GM23338 (cell line): Measurements from ENCODE around the gene CNNM4. TPM values are rescaled to one million over a fixed set of nuclear protein-coding genes. Genes with fewer than 3 reads are reported as not detected.
A peak's percentile ranks its signal among the peaks of the same experiment; 100 is the strongest.

Experiments used
- ATAC-seq: fragments of 200-7000 bp; cut with Tn5 transposase; 3 replicates; pipeline ENCODE4 v1.9.1; 2020
- DNase-seq: peaks from one replicate; pipeline ENCODE4 v3.0.0-alpha.2; 2015; ENCODE audit warnings: low spot score
- H2AFZ ChIP-seq: fragments of 200-600 bp; sonication (generic); 2 replicates; pipeline ENCODE4 v1.8.0; 2016; ENCODE audit warnings: antibody characterized with exemption, mild to moderate bottlenecking, moderate library complexity
- H3F3A ChIP-seq: fragments of 200-600 bp; sonication (generic); replicated peaks from 2 replicates; pipeline ENCODE4 v1.8.0; 2017; ENCODE audit warnings: antibody characterized with exemption, mixed run types, low read depth
- H3K27ac ChIP-seq: fragments of 200-600 bp; sonication (generic); 2 replicates; pipeline ENCODE4 v1.6.1; 2016; ENCODE audit warnings: low read depth
- H3K27me3 ChIP-seq: fragments of 200-600 bp; sonication (generic); 2 replicates; pipeline ENCODE4 v1.8.0; 2016; ENCODE audit warnings: mild to moderate bottlenecking, mixed run types, moderate library complexity; ENCODE audit not compliant: insufficient read depth
- H3K36me3 ChIP-seq: fragments of 200-600 bp; sonication (generic); 2 replicates; pipeline ENCODE4 v1.8.0; 2016; ENCODE audit warnings: mild to moderate bottlenecking; ENCODE audit not compliant: insufficient read depth
- H3K4me1 ChIP-seq: fragments of 200-600 bp; sonication (generic); 2 replicates; pipeline ENCODE4 v1.8.0; 2016; ENCODE audit warnings: mild to moderate bottlenecking, moderate library complexity; ENCODE audit not compliant: insufficient read depth
- H3K4me2 ChIP-seq: fragments of 200-600 bp; sonication (generic); 2 replicates; pipeline ENCODE4 v1.7.1; 2017; ENCODE audit warnings: mixed run types
- H3K4me3 ChIP-seq: fragments of 200-600 bp; sonication (generic); 2 replicates; pipeline ENCODE4 v1.6.1; 2016; ENCODE audit warnings: mixed run types
- H3K79me2 ChIP-seq: fragments of 200-600 bp; sonication (generic); replicated peaks from 2 replicates; pipeline ENCODE4 v1.8.0; 2017; ENCODE audit warnings: mild to moderate bottlenecking; ENCODE audit not compliant: insufficient read depth
- H3K9me2 ChIP-seq: fragments of 200-600 bp; sonication (generic); 2 replicates; pipeline ENCODE4 v1.8.0; 2017; ENCODE audit not compliant: insufficient read depth
- H4K20me1 ChIP-seq: fragments of 200-600 bp; sonication (generic); replicated peaks from 2 replicates; pipeline ENCODE4 v1.8.0; 2017; ENCODE audit warnings: mild to moderate bottlenecking; ENCODE audit not compliant: insufficient read depth
- H3K27ac Mint-ChIP-seq: 2 replicates; pipeline ENCODE4 v1.8.0; 2020; ENCODE audit warnings: inconsistent platforms, mild to moderate bottlenecking, moderate library complexity, mixed read lengths
- H3K27me3 Mint-ChIP-seq: 3 replicates; pipeline ENCODE4 v1.8.0; 2022; ENCODE audit warnings: low read depth, mild to moderate bottlenecking, moderate library complexity, mixed read lengths, inconsistent platforms; ENCODE audit not compliant: insufficient read depth, poor library complexity
- H3K36me3 Mint-ChIP-seq: 3 replicates; pipeline ENCODE4 v1.8.0; 2021; ENCODE audit warnings: low read depth, mild to moderate bottlenecking, inconsistent platforms, moderate library complexity, mixed read lengths
- H3K4me1 Mint-ChIP-seq: 3 replicates; pipeline ENCODE4 v1.8.0; 2020; ENCODE audit warnings: mild to moderate bottlenecking, inconsistent platforms, mixed read lengths
- H3K4me3 Mint-ChIP-seq: 3 replicates; pipeline ENCODE4 v1.8.0; 2021; ENCODE audit warnings: moderate library complexity, mild to moderate bottlenecking, inconsistent platforms, mixed read lengths
- H3K9me3 Mint-ChIP-seq: 3 replicates; pipeline ENCODE4 v1.8.0; 2020; ENCODE audit warnings: moderate library complexity, mild to moderate bottlenecking, inconsistent platforms, mixed read lengths
- EZH2 ChIP-seq: fragments of 200-600 bp; sonication (generic); IDR thresholded peaks from one replicate; pipeline ENCODE4 v1.8.0; 2017; ENCODE audit warnings: antibody characterized with exemption, mild to moderate bottlenecking, low read depth; ENCODE audit not compliant: unreplicated experiment
- JUNB ChIP-seq: IDR thresholded peaks from one replicate; pipeline ENCODE4 v1.6.1; 2016; ENCODE audit warnings: antibody characterized with exemption; ENCODE audit not compliant: unreplicated experiment
- NANOG ChIP-seq: IDR thresholded peaks from 2 replicates; pipeline ENCODE4 v1.6.1; 2016; ENCODE audit warnings: antibody characterized with exemption, borderline replicate concordance
- ZNF114 ChIP-seq: fragments of 250-450 bp; sonication (Bioruptor Pico); IDR thresholded peaks from 2 replicates; pipeline ENCODE4 v1.5.0; 2020; ENCODE audit warnings: mild to moderate bottlenecking, moderate library complexity
- polyA plus RNA-seq: library from polyadenylated mRNA; unstranded; fragments of >200 nt; fragmentation: Nextera tagmentation; extraction: Ambion mirVana; gene quantifications from 2 replicates; pipeline ENCODE4 v1.2.1, GENCODE V29; 2016
- total RNA-seq: library from RNA; depleted of rRNA; stranded (reverse); fragments of >200 nt; shearing (Covaris generic); gene quantifications from 2 replicates; pipeline ENCODE4 v1.2.3, GENCODE V29; 2014
- TF ChIP-seq, protein P1 (sequence below): IDR thresholded peaks from one replicate; pipeline ENCODE4 v1.6.1; 2018; ENCODE audit warnings: antibody characterized with exemption; ENCODE audit not compliant: unreplicated experiment
- TF ChIP-seq, protein P2 (sequence below): fragments of 250-450 bp; sonication (Bioruptor Pico); IDR thresholded peaks from 2 replicates; pipeline ENCODE4 v1.5.0; 2020; ENCODE audit warnings: mild to moderate bottlenecking, moderate library complexity
- TF ChIP-seq, protein P3 (sequence below): IDR thresholded peaks from 2 replicates; pipeline ENCODE4 v1.6.1; 2016; ENCODE audit warnings: antibody characterized with exemption

CNNM4 gene
- total and polyA plus RNA-seq, 2 experiments from 2014 or later = 2.9 to 12.9 TPM

DNA sequence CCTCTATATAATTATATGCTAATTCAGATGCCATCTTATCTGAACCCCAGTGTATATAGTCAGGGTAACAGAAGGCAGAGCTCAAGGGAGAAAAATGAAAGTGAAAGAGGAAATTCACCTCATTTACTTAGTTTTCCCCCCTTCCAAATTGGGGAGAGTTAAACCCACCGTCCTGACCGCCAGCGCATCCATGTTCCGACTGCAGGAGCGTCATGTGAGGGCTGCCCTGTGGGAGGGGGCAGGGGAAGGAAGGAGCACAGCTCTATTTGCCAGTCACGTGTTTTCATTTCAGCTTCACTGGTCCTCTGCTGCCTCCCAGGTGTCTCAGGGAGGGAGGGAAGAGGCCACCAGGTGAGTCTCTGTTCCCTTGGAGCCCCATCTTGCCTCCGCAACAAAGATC, 13.2 kb downstream of the CNNM4 start:
- H2AFZ ChIP-seq = no peak overlapping the region
- no peak overlapping the region for H3K4me2 ChIP-seq
- no peaks in the 10 kb centered on the region for H3K9me2 ChIP-seq
- Mint-ChIP-seq H3K27me3 (peaks cover 6% of the 10 kb centered on the region), H3K36me3 (no peaks in the 10 kb centered on the region), H3K27ac (no peak overlapping the region), H3K9me3 (0 out of 3 replicates have a peak, but pooled peaks cover 4% of the 10 kb centered on the region), H3K4me3 (no peak overlapping the region), H3K4me1 (peaks cover 16% of the 10 kb centered on the region)
- no peak overlapping the region for H3K27ac ChIP-seq
- H3K79me2 ChIP-seq = peaks cover 9% of the 10 kb centered on the region; the same call in 1 of the 2 replicates
- peak; percentile 51 for DNase-seq
- no peak overlapping the region for H3K4me3 ChIP-seq
- no peaks in the 10 kb centered on the region for H3K36me3 ChIP-seq
- no peak for TF ChIP-seq ZNF114 (CRISPR knock-in tag)
- no peak for TF ChIP-seq JUNB
- H4K20me1 ChIP-seq = no peaks in the 10 kb centered on the region; the same call in 1 of the 2 replicates
- H3K4me1 ChIP-seq = no peaks in the 10 kb centered on the region
- ATAC-seq = peak; percentile 57
- H3K27me3 ChIP-seq = no peaks in the 10 kb centered on the region
- no peaks in the 10 kb centered on the region for H3F3A ChIP-seq

DNA sequence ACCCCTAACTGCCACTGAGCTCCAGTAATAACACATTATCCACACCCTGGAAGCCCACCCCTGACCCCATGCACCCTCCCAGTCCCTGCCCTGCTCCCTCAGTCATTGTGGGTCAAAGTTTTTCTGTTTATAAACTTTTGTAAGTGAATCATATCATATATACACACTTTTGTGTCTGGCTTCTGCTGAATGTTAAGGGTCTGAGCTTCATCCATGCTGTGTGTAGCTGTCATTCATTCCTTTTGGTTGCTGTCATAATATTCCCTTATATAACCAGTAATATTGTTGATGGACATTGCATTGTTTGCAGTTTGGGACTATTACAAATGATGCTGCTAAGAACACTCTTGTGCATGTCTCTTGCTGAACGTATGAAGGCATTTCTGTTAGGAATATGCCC, 14.5 kb downstream of the CNNM4 start:
- no peak overlapping the region for H3K4me3 ChIP-seq
- no peak overlapping the region for H3K4me2 ChIP-seq
- H3K9me3 Mint-ChIP-seq = 0 out of 3 replicates have a peak, but pooled peaks cover 4% of the 10 kb centered on the region
- no peak overlapping the region for H3K27ac ChIP-seq
- H2AFZ ChIP-seq = no peak overlapping the region
- H4K20me1 ChIP-seq = no peaks in the 10 kb centered on the region; the same call in 1 of the 2 replicates
- no peak overlapping the region for H3K27ac Mint-ChIP-seq
- H3K4me3 Mint-ChIP-seq = no peak overlapping the region
- H3K36me3 ChIP-seq = no peaks in the 10 kb centered on the region
- H3K4me1 ChIP-seq = no peaks in the 10 kb centered on the region
- no peaks in the 10 kb centered on the region for H3F3A ChIP-seq
- peaks cover 12% of the 10 kb centered on the region for H3K4me1 Mint-ChIP-seq
- no peak for DNase-seq
- ATAC-seq = no peak
- H3K27me3 ChIP-seq = no peaks in the 10 kb centered on the region
- no peaks in the 10 kb centered on the region for H3K9me2 ChIP-seq
- peaks cover 3% of the 10 kb centered on the region for H3K27me3 Mint-ChIP-seq
- TF ChIP-seq, protein P1, sequence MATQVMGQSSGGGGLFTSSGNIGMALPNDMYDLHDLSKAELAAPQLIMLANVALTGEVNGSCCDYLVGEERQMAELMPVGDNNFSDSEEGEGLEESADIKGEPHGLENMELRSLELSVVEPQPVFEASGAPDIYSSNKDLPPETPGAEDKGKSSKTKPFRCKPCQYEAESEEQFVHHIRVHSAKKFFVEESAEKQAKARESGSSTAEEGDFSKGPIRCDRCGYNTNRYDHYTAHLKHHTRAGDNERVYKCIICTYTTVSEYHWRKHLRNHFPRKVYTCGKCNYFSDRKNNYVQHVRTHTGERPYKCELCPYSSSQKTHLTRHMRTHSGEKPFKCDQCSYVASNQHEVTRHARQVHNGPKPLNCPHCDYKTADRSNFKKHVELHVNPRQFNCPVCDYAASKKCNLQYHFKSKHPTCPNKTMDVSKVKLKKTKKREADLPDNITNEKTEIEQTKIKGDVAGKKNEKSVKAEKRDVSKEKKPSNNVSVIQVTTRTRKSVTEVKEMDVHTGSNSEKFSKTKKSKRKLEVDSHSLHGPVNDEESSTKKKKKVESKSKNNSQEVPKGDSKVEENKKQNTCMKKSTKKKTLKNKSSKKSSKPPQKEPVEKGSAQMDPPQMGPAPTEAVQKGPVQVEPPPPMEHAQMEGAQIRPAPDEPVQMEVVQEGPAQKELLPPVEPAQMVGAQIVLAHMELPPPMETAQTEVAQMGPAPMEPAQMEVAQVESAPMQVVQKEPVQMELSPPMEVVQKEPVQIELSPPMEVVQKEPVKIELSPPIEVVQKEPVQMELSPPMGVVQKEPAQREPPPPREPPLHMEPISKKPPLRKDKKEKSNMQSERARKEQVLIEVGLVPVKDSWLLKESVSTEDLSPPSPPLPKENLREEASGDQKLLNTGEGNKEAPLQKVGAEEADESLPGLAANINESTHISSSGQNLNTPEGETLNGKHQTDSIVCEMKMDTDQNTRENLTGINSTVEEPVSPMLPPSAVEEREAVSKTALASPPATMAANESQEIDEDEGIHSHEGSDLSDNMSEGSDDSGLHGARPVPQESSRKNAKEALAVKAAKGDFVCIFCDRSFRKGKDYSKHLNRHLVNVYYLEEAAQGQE = no peak
- no peak for TF ChIP-seq ZNF114 (CRISPR knock-in tag)
- TF ChIP-seq EZH2 = no peak
- TF ChIP-seq NANOG = no peak
- TF ChIP-seq, protein P2, sequence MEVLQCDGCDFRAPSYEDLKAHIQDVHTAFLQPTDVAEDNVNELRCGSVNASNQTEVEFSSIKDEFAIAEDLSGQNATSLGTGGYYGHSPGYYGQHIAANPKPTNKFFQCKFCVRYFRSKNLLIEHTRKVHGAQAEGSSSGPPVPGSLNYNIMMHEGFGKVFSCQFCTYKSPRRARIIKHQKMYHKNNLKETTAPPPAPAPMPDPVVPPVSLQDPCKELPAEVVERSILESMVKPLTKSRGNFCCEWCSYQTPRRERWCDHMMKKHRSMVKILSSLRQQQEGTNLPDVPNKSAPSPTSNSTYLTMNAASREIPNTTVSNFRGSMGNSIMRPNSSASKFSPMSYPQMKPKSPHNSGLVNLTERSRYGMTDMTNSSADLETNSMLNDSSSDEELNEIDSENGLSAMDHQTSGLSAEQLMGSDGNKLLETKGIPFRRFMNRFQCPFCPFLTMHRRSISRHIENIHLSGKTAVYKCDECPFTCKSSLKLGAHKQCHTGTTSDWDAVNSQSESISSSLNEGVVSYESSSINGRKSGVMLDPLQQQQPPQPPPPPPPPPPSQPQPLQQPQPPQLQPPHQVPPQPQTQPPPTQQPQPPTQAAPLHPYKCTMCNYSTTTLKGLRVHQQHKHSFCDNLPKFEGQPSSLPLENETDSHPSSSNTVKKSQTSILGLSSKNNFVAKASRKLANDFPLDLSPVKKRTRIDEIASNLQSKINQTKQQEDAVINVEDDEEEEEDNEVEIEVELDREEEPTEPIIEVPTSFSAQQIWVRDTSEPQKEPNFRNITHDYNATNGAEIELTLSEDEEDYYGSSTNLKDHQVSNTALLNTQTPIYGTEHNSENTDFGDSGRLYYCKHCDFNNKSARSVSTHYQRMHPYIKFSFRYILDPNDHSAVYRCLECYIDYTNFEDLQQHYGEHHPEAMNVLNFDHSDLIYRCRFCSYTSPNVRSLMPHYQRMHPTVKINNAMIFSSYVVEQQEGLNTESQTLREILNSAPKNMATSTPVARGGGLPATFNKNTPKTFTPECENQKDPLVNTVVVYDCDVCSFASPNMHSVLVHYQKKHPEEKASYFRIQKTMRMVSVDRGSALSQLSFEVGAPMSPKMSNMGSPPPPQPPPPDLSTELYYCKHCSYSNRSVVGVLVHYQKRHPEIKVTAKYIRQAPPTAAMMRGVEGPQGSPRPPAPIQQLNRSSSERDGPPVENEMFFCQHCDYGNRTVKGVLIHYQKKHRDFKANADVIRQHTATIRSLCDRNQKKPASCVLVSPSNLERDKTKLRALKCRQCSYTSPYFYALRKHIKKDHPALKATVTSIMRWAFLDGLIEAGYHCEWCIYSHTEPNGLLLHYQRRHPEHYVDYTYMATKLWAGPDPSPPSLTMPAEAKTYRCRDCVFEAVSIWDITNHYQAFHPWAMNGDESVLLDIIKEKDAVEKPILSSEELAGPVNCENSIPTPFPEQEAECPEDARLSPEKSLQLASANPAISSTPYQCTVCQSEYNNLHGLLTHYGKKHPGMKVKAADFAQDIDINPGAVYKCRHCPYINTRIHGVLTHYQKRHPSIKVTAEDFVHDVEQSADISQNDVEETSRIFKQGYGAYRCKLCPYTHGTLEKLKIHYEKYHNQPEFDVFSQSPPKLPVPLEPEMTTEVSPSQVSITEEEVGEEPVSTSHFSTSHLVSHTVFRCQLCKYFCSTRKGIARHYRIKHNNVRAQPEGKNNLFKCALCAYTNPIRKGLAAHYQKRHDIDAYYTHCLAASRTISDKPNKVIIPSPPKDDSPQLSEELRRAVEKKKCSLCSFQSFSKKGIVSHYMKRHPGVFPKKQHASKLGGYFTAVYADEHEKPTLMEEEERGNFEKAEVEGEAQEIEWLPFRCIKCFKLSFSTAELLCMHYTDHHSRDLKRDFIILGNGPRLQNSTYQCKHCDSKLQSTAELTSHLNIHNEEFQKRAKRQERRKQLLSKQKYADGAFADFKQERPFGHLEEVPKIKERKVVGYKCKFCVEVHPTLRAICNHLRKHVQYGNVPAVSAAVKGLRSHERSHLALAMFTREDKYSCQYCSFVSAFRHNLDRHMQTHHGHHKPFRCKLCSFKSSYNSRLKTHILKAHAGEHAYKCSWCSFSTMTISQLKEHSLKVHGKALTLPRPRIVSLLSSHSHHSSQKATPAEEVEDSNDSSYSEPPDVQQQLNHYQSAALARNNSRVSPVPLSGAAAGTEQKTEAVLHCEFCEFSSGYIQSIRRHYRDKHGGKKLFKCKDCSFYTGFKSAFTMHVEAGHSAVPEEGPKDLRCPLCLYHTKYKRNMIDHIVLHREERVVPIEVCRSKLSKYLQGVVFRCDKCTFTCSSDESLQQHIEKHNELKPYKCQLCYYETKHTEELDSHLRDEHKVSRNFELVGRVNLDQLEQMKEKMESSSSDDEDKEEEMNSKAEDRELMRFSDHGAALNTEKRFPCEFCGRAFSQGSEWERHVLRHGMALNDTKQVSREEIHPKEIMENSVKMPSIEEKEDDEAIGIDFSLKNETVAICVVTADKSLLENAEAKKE (CRISPR knock-in tag) = no peak
- TF ChIP-seq, protein P3, sequence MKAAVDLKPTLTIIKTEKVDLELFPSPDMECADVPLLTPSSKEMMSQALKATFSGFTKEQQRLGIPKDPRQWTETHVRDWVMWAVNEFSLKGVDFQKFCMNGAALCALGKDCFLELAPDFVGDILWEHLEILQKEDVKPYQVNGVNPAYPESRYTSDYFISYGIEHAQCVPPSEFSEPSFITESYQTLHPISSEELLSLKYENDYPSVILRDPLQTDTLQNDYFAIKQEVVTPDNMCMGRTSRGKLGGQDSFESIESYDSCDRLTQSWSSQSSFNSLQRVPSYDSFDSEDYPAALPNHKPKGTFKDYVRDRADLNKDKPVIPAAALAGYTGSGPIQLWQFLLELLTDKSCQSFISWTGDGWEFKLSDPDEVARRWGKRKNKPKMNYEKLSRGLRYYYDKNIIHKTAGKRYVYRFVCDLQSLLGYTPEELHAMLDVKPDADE = no peak
- no peaks in the 10 kb centered on the region for H3K36me3 Mint-ChIP-seq
- peaks cover 9% of the 10 kb centered on the region; the same call in 1 of the 2 replicates for H3K79me2 ChIP-seq
